HG02642 (cell line): Measurements from ENCODE around the gene KRTAP5-6.

ENCODE experiments used
- ATAC-seq: cut with Tn5 transposase; IDR thresholded peaks from one replicate; pipeline ENCODE4 v1.9.1; 2021; ENCODE audit warnings: mild to moderate bottlenecking; ENCODE audit not compliant: unreplicated experiment, poor library complexity

The KRTAP5-6 gene

GRCh38 chr11:1744137-1744886 is 47.3 kb downstream of the KRTAP5-6 start:
- ATAC-seq: no peak

- ATAC-seq: no peak
These were observed 48.1 kb downstream of the KRTAP5-6 start for GRCh38 chr11:1744891-1745700.

- no peak for ATAC-seq
These were observed 48.8 kb downstream of the KRTAP5-6 start for GRCh38 chr11:1745701-1746320.

- no peak for ATAC-seq
These were observed 49.5 kb downstream of the KRTAP5-6 start for GRCh38 chr11:1746511-1746931.

GRCh38 chr11:1746956-1747752 is 50.2 kb downstream of the KRTAP5-6 start:
- ATAC-seq: no peak
